PFSK-1 (cell line): ENCODE results near the gene SEPTIN14.

Experiments
- FOXP2 ChIP-seq: optimal IDR thresholded peaks from 2 replicates; pipeline ENCODE3; 2011; ENCODE audit warnings: borderline replicate concordance, control low read depth, inconsistent platforms; ENCODE audit not compliant: insufficient read depth; ENCODE audit errors: extremely low read length, extremely low read depth
- POLR2AphosphoS5 ChIP-seq: IDR thresholded peaks from 2 replicates; pipeline ENCODE4 v1.6.1; 2012; ENCODE audit warnings: low read depth, mild to moderate bottlenecking, control low read depth, low read length, moderate library complexity
- REST ChIP-seq, 2 experiments: IDR thresholded peaks; 2 replicates each; pipeline versions ENCODE4 v1.6.1 to v1.8.0; 2011 to 2012; ENCODE audit warnings: low read depth in 2 of 2, low read length in 2 of 2, control low read depth in 1 of 2, inconsistent platforms in 1 of 2, mild to moderate bottlenecking in 1 of 2, moderate library complexity in 1 of 2; ENCODE audit not compliant: insufficient read depth in 1 of 2
- SIN3A ChIP-seq: IDR thresholded peaks from 2 replicates; pipeline ENCODE4 v1.6.1; 2012; ENCODE audit warnings: mild to moderate bottlenecking, low read length, moderate library complexity, borderline replicate concordance; ENCODE audit not compliant: insufficient read depth
- TAF1 ChIP-seq: IDR thresholded peaks from 2 replicates; pipeline ENCODE4 v1.6.1; 2012; ENCODE audit warnings: low read length, control low read depth, borderline replicate concordance; ENCODE audit not compliant: insufficient read depth

The SEPTIN14 gene

DNA sequence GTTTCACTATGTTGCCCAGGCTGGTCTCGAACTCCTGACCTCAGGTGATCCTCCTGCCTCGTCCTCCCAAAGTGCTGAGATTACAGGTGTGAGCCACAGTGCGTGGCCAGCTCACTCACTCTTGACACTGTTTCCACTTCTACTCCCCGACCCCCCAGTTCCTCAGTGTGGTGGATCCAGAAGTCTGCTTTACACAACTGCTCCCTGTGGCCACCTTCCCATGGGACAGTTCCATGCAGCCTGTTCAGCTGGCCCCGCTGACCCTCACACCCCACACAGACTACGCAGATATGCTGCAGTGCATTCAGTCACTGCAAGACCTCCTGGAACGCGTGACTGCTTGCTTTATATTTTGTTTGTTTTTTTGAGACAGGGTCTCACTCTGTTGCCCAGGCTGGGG, 86.4 kb downstream of the SEPTIN14 start:
- no peak for TF ChIP-seq TAF1
- no peak for TF ChIP-seq FOXP2
- no peak for TF ChIP-seq POLR2AphosphoS5
- TF ChIP-seq REST (IDR thresholded peaks at IDR 0.05; ENCODE audit: insufficient read depth in 1 of 2, low read depth in 2 of 2, low read length in 2 of 2), result no peak
- no peak for TF ChIP-seq SIN3A

DNA sequence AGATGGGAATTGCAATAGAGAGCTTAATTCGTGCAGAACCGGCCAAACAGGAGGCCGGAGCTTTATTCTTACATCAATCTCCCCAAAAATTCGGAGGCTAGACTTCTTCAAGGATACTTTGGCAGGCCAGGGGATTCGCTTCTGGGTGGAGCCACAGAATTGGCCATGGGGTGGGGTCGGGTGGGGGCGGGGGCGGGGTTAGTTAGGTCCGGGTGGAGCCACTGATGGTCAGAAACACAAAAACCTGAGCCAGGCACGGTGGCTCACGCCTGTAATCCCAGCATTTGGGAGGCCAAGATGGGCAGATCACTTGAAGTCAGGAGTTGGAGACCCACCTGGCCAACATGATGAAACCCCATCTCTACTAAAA, 87.5 kb downstream of the SEPTIN14 start:
- TF ChIP-seq TAF1 (no peak), FOXP2 (no peak), POLR2AphosphoS5 (no peak), REST (IDR thresholded peaks at IDR 0.05; ENCODE audit: insufficient read depth in 1 of 2, low read depth in 2 of 2, low read length in 2 of 2) (no peak), SIN3A (no peak)

- TF ChIP-seq FOXP2, result no peak
Observed at GRCh38 chr7:55774327-55775050, 88.1 kb downstream of the SEPTIN14 start.

DNA sequence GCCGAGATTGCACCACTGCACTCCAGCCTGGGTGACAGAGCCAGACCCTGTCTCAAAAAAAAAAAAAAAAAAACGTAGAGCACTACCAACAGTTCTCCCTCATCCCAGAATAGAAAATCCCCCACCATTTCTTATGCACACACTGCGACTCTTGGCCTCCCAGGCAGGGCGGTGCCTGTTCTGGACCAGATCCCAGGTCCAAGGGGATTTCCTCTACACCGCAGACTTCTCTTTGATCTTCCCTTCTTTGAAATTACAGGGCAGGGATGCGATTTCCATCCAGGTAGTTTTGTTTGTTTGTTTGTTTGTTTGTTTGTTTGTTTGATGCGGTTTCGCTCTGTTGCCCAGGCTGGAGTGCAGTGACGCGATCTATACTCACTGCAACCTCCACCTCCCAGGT, 91.8 kb downstream of the SEPTIN14 start:
- TF ChIP-seq TAF1, result no peak

DNA sequence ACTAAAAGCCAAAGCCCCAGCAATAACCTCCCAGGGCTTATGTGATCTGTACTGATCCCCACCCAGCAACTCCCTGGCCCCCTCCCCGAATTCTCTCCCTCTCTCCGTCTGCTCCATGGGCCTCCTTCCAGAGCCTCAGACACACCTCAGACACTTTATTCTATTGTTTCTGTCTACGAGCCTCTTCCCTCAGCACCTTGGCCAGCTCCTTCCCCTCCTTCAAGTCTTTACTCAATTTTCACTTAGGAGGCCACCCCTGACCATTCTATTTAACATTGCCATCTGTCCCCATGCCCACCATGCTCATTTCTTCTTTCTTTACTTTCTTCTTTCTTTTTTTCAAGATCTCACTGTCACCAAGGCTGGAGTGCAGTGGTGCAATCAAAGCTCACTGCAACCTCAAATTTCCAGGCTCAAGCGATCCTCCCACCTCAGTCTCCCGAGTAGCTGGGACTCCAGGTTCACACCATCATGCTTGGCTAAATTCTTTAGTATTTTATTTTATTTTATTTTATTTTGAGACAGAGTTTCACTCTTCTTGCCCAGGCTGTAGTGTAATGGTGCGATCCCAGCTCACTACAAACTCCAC, 109.2 kb downstream of the SEPTIN14 start:
- TF ChIP-seq REST (IDR thresholded peaks at IDR 0.05; ENCODE audit: insufficient read depth in 1 of 2, low read depth in 2 of 2, low read length in 2 of 2), result peak in 1 of 2 experiments; percentile 82; a peak in 2 of 4 replicates
